HG02840 (cell line): ENCODE measurements around the gene CCDC197.

Experiments
- ATAC-seq: cut with Tn5 transposase; IDR thresholded peaks from one replicate; pipeline ENCODE4 v1.9.1; 2021; ENCODE audit warnings: mild to moderate bottlenecking, moderate library complexity, moderate number of reproducible peaks; ENCODE audit not compliant: unreplicated experiment, low FRiP score

CCDC197 gene

DNA sequence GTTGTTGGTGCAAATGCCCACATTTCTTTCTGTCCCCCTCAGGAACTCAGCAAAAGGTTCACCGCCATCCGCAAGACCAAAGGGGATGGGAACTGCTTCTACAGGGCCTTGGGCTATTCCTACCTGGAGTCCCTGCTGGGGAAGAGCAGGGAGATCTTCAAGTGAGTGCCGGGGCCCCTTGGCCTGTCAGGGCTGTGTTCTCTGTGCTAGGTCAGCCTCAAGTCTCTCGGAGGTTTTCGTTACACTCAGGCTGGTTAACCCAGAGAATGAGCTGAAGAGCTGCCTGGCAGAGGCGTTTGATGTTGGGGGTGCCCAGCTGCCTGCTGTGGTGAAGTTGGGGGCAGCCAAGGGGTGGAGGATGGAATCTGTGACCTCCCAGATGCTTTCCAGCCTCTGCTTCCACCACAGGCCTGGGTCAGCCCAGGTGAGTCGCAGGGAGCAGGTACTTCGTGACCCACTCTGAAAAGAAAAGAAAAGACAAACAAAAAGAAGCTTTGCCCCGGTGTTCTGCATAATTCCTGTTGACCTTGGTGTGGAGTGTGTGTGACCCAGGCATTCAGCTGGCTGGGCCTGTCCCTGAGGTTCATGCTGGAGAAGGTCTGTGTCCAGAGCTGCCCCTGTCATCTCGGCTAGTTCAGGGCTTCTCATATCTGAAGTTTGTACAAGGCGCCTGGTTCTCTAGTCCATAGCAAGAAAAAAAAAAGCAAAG is 42.0 kb downstream of the CCDC197 start:
- ATAC-seq = no peak

DNA sequence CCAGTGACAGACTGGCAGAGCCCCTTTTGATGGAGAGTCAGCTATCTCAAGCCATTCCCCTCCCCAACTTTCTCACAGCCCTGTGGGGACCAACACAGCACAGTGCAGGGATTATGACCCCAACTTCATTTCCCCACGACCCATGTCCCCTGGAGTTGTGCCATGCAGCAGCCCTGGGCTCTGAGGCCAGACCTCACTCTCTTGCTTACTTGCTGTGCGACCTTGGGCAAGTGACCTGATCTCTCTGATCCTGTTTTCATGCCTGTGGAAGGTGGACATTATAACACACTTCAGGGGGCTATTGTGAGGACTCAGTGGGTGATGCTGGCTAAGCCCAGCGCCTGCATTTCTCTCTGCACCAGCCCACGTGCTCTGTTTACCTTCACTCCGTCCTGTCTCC is 43.1 kb downstream of the CCDC197 start:
- ATAC-seq = no peak

DNA sequence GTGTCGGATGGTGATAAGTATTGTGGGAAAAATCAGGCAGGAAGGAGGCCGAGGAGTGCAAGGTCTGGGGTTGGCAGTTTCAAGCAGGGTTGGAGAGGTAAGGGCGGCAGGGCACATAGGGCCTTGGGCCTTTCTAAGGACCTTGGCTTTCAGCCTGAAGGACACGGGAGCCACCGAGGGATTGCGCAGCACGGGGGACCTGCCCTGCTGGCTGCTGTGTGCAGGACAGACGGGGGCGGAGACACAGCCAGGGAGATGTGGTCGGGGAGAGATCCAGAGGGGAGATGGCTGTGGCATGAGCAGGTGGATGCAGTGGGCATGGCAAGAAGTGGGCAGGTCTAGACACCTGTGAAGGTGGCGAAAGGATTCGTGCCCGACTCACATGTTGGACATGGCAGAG is 43.7 kb downstream of the CCDC197 start:
- no peak for ATAC-seq

DNA sequence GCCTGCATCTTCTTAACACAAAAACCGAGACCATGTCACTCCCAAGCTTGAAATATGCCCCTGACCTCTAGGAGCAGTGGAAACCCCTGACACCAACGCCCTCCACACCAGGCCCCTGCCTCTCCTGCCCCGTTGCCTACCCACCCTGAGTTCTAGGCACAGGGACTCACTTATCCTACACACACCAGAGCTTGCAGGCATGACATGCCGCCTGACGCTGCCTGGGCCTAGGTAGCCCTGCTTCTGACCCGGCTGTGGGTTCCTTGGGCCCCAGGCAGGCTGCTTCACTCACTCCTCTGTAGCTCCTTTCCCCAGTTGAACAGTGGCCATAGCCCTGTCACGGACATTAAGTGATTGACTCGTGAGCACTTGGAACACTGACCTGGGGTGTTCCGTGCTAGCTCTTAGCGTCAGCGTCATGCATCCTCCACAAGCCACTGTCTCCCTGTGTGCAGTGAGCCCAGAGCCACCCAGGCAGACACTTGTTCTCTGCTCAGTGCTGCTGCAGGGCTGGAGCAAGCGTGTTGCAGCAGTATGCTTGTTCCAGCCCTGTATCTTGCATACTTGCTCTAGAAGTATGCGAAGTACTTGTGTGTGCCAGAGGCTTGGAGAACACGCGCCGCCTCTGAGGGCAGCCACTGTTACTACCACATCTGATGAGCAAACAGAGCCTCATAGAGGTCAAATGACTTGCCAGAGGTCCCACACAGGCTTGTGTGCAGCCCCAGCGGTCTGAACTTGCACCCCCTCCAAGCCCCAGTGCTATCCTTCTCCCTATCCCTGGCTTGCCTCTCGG is 44.6 kb downstream of the CCDC197 start:
- no peak for ATAC-seq

DNA sequence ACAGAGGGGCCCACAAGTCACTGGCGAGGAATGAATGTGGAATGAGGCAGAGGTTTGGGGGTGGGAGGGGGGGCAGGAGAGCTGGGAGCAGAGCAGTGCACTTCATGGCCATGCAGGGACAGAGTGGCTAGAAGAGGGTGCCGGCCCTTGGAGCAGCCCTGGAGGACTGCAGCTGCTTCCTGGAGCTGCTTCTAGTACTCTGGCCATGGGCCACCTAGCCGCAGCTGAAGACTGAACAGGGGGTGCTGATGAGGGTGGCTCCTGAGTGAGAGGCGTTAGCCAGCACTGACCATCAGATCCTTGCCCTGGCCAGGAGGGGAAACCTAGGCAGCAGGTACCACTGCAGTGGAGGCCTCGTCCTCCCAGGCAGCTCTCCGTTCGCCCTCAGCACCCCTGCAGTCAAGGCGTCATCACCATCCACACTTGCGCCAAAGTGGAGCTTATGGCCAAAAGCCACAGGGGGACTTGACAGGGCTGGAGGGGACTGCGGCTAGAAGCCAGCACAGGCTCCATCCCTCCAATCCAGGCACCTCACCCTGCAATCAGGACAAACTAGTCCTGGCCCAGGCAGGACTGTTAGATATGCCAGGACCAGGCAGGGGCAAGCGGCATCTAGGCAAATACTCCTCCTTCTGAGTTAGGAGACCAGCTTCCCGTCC is 45.5 kb downstream of the CCDC197 start:
- ATAC-seq = no peak

DNA sequence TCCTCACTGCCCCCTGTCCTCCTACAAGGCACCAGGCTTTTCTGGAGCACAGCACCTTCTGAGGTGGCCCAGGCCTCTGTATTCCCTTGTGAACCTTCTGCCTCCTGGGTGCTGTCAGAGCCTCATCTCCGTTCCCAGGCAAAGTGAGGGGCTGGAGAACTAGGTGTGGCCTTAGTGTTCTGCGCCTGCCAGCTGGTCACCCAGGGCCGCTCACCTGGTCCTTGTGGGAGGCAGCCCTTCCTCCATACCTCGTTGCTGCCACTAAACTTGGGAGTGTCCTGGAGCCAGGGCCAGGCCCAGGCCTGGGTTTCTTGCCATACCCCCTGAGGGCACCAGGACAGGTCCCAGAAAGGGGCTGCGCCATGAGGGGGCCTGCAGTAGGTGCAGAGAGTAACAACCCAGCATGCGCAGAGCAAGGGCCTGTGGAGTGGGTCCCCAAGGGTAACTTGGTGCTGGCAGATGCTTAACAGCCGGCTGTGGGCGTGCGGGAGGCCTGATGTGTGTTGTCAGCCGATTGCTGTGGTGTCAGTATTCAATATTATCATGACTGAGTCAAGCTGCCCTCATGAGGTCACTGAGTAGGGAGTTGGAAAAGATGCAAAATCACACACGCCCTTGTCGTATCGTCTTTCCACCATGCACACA is 46.1 kb downstream of the CCDC197 start:
- ATAC-seq = no peak

DNA sequence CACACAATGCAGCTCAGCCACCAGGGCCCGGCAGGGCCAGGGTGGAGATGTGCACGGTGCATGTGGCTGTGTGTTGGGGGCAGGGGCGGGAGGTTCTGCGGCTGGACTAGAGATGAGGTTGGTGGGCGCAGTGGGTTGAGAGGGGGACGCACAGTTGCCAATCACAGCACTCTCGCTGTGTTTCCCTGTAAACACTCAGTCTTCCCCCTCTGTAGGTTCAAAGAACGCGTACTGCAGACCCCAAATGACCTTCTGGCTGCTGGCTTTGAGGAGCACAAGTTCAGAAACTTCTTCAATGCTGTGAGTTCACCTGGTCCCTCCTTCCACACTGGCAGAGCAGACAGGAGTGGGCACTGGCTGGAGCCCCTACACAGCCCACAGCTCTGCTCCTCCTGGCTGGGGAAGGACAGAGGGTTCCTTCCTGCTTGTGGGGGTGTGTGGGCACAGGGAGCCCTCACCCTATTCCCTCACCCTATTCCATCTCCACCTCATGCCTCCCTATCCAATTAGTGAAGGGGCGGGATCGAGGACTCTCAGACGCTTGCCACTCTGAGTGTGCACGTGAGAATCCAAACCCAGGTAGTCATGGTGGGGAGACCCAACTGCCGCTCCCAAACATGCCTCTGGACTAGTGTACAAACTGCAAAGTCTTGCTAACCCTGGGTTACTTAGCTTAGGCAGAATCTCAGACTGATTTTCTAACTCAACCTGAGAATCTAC is 46.8 kb downstream of the CCDC197 start:
- ATAC-seq = no peak

DNA sequence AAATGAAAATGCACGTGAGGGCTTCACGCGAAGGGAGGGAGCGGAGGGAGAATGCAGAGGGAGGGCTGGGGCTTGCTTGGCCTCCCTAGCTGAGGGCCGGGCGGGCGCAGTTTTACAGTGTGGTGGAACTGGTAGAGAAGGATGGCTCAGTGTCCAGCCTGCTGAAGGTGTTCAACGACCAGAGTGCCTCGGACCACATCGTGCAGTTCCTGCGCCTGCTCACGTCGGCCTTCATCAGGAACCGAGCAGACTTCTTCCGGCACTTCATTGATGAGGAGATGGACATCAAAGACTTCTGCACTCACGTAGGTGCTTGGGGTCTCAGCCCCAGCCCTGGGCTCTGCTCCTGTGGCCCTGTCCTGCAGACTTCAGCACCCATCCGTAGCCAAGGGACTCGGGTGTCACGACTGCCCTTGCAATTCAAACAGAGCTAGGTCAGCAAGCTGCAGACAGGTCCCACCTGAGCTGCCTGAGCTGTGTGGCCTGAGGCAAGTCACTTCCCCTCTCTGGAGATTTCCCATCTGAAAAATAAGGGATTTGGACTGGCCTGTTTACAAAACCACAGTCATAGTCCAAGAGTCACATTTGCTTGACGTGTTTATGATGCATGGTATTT is 47.5 kb downstream of the CCDC197 start:
- no peak for ATAC-seq

DNA sequence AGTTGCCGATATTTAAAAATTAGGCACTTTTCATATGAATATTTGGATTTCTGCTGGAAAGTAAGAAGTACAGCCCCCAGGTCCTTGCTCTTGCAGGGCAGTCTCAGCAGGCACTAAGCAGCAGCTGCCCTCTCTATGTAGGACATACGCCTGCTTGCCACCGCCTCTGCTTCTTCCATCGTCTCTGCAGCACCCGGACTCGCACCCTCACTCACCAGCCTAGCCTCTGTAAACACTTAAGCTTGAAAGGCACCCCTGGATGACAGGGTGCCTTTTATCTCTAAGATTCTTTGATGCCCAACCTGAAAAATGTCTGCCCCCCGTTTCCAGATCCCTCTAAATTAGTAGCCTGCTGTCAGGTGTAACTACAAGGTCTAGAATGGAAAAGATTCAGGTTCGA is 48.0 kb downstream of the CCDC197 start:
- no peak for ATAC-seq

DNA sequence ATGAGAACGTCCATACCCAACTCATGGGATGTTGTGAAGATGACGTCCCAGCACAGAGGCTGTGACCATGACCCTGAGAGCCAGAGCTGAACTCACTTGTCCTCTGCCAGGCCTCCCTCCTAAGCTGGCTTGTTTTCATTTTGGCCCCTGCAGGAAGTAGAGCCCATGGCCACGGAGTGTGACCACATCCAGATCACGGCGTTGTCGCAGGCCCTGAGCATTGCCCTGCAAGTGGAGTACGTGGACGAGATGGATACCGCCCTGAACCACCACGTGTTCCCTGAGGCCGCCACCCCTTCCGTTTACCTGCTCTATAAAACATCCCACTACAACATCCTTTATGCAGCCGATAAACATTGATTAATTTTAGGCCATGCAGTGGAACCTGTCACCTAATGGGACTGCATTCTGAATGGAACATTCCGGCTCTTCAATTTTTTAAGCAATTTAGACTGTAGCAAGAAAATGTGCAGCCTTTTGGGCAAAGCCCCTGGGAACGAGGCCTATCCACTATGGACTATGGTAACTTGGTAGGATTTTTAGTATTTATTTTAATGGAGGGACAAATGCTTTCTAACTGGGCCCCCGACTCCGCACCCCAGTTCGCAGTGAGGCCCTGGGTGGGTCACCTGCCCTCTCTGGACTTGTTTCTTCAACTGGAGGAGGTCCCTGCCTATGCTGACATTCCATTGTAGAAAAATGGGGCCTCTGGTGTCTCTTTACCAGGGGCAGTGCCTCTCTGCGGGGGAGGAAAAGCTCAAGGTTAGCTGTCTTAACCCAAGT is 48.7 kb downstream of the CCDC197 start:
- no peak for ATAC-seq

DNA sequence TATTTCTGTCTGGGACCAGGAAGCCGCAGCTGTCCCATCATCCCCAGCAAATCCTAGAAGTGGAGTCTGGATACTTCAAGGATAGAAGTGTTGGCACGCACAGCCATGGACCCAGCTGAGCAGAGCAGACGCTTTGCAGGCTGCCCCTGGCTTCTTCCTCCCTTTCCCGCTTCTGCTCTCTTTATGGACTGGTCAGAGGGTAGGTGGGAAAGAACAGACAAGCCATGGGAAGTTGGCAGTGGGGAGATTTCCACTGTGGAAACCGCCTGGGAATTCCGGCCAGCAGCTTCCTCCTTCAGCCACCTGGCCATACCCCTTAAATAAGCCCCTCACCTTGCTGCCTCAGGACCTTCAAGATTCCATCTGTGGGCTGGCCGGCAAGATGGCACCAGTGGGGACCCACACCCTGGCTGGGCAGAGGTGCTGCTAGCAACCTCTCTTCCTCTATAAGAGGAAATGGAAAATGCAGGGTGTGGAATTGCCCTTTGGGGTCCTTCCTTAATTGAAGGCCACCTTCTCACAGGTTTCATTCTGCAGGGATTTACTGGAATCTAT is 49.7 kb downstream of the CCDC197 start:
- no peak for ATAC-seq

DNA sequence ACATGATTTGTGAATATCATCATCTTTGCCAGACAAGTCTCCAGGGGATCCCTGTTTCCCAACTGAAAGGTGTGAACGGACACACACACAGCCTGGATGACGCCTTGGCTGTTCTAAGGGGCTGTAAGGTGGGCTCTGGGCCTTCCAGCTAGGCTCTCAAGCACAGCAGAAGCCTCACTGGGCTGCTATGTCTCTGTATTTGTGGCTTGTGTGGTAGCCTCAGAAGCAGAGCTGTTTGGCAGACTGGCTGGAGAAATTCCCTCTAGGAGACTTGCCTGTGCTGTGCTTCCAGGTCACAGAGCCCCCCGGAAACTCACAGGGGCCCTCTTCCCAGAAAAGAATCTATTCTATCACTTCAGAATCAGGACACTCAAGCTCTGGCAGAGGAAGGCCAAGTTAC is 50.5 kb downstream of the CCDC197 start:
- ATAC-seq = no peak

DNA sequence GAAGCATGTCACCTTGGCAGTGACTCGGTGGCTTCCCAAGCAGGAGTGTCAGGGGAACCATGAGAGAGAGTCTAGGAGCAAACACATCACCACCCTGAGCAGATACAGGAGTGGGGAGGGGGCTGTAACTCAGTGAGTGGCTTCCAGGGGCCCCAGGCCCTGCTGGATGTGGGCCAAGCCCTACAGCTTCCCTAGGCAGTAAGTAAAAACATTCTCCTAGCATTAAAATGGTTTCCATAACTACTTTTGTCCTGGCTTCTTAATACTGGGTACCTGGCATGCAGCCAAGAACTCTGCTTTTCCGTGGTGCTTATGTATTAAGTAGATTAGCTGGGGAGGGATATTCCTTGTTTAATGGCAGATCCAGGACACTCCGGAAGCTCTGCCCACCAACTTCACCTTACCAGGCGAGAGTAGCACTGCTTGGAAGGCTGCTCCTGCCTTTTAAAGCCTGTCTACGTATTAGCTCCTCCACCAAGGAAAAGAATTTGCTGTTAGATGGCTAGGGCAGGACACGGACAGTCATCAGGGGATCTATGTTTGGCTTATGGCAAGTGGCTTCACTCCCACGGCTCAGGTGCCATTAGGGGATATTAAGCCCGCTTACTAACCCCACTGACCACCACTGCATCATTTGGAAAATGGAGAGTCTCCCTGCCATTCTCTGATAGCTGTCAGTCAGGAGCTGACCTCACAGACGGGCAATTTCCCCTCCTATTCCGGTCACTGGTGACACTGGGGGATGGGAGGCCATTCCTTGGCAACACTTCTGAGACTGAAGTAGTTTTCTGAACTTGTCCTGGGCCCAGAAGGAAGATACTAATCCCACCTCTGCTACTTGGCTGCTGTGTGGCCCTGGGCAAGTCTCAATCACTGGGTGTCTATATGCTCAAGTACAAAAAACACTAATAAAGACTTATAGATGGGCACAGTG is 51.9 kb downstream of the CCDC197 start:
- ATAC-seq = no peak

DNA sequence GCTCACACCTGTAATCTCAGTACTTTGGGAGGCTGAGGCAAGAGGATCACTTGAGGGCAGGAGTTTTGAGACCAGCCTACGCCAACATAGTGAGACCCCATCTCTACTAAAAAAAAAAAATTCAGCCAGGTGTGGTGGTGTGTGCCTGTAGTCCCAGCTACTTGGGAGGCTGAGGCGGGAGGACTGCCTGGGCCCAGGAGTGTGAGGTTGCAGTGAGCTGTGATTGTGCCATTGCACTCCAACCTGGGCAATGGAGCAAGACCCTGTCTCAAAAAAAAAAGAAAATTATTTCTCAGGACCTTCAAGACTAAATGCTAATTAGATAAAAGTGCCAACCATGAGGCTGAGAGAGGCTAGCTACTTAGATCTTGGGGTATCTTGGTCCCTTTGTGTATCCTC is 52.5 kb downstream of the CCDC197 start:
- no peak for ATAC-seq

DNA sequence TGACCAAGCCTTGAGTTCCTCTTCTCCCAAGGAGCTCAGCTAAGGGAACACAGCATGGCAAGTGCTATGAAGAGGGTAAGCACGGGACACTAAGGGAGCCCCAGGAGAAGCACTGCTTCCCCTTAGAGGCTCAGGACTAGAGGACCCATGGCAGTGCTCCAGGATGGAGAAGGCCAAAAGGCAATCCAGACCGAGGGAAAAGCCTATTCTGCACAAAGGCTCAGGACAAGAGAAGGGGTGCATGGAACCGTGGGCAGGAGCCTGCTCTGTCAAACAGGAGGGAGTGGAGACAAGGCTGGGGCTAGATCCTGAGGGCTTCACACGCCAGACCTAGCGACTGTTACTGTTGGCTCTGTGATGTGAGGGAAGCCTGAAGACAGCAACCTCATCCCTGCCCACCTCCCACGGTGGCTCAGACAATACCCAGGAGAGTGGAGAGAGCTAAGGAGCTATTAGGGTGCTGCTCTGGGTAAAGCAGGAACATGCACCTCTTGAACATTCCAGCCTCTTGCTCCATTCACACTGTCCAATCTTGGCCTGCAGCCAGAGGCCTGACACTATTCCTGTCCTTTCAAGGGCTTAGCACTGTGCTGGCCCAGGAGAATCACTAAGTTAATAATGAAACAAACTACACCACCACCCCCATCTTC is 53.3 kb downstream of the CCDC197 start:
- no peak for ATAC-seq

DNA sequence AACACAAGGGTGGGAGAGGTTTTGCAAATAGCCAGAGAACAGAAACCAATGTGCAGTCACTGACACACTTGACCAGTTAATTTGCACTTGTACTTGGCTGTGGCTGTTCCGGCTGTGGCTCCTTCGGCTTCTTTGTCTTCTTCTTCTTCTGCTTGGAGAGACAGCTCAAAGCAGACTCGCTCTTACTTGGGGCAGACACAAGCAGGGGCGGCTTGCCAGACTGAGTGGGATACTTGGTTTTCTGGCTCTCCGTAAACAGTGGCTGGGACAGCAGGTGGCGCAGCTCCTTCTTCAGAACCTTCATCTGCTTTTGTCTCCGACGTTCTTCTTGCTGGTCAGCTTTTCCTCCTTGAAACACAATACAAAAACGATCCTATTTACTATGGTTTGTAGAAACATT is 54.0 kb downstream of the CCDC197 start:
- no peak for ATAC-seq

DNA sequence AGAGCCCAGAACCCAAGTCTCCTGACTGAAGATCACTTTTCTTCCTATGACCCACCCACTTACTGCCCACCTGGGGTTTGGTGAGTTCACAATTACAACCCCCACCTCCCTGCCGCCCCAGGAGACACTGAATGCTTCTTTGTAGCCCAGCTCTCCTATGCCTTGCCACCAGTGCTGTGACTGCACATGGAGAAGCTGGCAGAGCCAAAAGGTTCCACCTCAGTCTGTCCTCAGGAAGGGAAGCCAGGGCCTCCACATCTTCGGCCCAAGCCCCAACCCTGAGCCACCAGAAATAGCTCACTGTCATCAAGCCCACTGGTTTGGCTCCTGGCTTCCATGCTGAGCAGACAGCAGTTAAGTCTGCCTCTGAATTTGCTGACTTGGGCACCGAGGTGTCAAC is 54.7 kb downstream of the CCDC197 start:
- ATAC-seq = no peak
